MG63 (cell line): Measurements from ENCODE around the gene NID1. TPM values are rescaled to one million over a fixed set of nuclear protein-coding genes. Genes with fewer than 3 reads are reported as not detected.
"Not testable (repeated sequence)": the region's sequence is repeated elsewhere in the genome, so short reads cannot be mapped to it uniquely, and the experiment has no call there.

Experiments used
- DNase-seq: peaks from one replicate; pipeline ENCODE4 v3.0.0-alpha.2; 2020
- H3K27me3 ChIP-seq: fragments of 250-450 bp; sonication (Bioruptor Pico); 2 replicates; pipeline ENCODE4 v1.5.1; 2020; ENCODE audit warnings: mild to moderate bottlenecking, moderate library complexity
- H3K36me3 ChIP-seq: fragments of 250-450 bp; sonication (Bioruptor Pico); 2 replicates; pipeline ENCODE4 v1.5.1; 2020; ENCODE audit warnings: mild to moderate bottlenecking, moderate library complexity
- H3K4me3 ChIP-seq: fragments of 250-450 bp; sonication (Bioruptor Pico); 2 replicates; pipeline ENCODE4 v1.5.1; 2020; ENCODE audit warnings: mild to moderate bottlenecking, moderate library complexity
- H3K9me3 ChIP-seq: fragments of 250-450 bp; sonication (Bioruptor Pico); 2 replicates; pipeline ENCODE4 v1.5.1; 2020; ENCODE audit warnings: mild to moderate bottlenecking, moderate library complexity
- total RNA-seq: library from RNA; depleted of rRNA; stranded (reverse); fragments of >200 nt; shearing (Covaris generic); gene quantifications from 2 replicates; pipeline ENCODE4 v1.2.3, GENCODE V29; 2014; ENCODE audit warnings: low replicate concordance

The NID1 gene
- total RNA-seq, 1 experiment from 2014 or later, result 10.8 TPM

DNA sequence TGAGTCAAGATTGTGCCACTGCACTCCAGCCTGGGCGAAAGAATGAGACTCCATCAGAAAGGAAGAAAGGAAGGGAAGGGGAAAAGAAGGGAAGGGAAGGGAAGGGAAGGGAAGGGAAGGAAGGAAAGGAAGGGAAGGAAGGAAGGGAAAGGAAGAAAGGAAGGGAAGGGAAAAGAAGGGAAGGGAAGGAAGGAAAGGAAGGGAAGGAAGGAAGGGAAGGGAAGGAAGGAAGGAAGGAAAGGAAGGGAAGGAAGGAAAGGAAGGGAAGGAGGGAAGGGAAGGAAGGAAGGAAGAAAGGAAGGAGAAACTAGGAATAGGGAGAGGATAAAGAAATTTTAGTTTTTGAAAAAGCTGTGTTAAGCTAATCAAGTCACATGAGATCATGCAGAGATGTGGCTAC is 33.4 kb upstream of the NID1 start:
- no peak overlapping the region for H3K4me3 ChIP-seq

DNA sequence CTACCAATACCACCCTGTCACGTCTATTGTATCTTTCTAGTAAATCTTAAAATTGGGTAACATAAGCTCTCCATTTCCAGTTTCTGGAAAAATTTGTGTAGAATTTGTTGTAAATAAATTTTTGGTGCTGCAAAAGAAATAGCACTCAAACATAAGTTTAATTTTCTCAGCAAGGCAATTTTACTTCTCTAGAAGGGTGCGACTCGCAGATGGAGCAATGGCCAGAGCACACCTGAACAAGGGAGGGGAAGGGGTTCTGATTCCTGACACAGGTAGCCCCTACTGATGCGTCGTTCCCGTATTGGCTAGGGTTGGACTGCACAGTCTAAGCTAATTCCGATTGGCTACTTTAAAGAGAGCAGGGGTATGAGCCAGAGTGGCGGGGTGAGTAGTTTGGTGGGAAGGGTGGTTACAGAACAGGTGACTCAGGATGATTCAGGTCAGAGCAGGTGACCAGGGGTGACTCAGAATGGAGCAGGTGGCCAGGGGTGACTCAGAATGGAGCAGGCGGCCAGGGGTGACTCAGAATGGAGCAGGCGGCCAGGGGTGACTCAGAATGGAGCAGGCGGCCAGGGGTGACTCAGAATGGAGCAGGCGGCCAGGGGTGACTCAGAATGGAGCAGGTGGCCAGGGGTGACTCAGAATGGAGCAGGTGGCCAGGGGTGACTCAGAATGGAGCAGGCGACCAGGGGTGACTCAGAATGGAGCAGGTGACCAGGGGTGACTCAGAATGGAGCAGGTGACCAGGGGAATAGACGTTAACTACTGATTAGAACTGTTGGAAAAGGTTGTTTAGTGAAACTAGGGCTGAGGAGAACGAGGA is 32.0 kb upstream of the NID1 start:
- not testable (repeated sequence) for H3K36me3 ChIP-seq, H3K4me3 ChIP-seq, H3K27me3 ChIP-seq
- DNase-seq, result peak; percentile 78
- H3K9me3 ChIP-seq, result peaks cover 27% of the 10 kb centered on the region

More for the DNA sequence above, 33.4 kb upstream of the NID1 start:
- Histone ChIP-seq H3K9me3 (peaks cover 27% of the 10 kb centered on the region), H3K27me3 (no peaks in the 10 kb centered on the region), H3K36me3 (no peaks in the 10 kb centered on the region)
- DNase-seq, result no peak

DNA sequence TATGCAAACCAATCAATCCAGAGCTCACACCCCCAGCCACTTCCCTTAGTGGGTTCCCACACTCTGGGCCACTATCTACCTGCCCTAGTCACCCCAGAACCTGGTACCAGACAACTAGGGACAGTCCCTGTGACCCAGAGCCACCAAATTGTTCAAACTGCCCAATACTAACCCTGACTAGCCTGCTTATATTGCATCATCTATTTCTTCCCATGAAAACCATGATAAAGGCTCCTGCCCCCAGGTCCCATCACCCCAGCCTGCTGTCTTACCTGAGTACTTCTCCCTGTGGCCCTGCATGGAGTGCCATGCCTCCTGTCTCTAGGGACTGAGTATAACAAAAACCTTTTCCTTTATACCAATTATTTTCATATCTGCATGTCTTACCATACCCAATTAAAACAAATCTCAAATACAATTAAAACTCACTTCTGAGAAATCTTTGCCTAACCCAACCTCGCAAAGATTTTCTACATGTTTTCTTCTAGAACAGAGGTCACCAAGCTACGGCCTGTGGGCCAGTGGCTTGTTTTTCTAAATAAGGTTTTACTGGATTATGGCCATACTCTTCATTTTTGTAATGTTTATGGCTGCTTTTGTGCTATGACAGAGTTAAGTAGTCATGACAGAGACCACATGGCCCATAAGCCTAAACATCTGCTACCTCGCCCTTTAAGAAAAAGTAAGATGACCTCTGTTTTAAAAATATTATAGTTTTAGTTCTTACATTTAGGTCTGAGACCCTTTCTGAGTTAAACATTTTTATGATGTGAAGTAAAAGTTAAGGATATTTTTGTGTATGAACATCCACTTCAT is 31.0 kb upstream of the NID1 start:
- H3K9me3 ChIP-seq, result peaks cover 27% of the 10 kb centered on the region
- DNase-seq, result no peak
- no peaks in the 10 kb centered on the region for H3K27me3 ChIP-seq
- H3K36me3 ChIP-seq, result no peaks in the 10 kb centered on the region
- H3K4me3 ChIP-seq, result no peak overlapping the region

DNA sequence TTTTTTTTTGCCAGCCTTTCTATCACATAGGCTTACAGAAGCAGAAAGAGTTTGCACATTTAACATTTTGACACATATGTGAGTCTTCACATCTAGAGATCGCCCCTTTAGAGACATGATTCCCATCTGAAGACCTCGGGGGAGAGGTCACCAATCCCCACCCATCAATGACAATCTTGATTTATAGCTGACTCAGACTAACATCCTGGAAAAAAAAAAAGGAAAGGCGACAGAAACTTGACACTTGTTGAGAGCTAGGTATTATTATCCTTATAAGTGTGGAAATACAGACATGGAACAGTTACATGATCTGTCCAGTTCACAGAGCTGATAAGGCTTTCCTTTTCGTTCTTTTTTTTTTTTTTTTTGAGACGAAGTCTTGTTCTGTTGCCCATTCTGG is 28.0 kb upstream of the NID1 start:
- no peak overlapping the region for H3K4me3 ChIP-seq
- H3K27me3 ChIP-seq, result no peaks in the 10 kb centered on the region
- no peak for DNase-seq

DNA sequence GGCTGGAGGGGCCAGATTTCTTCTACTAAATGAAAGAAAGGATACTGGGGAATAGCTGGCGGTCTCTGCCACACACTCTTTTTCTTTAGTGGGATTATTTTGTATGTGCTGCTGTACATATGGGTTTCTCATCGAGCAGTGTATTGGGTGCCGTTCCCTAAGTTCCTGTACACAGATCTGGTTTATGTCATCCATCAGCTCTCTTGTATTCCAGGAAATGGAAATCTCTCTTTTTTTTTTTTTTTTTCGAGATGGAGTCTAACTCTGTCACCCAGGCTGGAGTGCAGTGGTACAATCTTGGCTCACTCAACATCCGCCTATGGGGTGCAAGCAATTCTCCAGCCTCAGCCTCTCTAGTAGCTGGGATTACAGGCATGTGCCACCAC is 27.0 kb upstream of the NID1 start:
- H3K27me3 ChIP-seq, result no peaks in the 10 kb centered on the region
- H3K36me3 ChIP-seq, result no peaks in the 10 kb centered on the region
- DNase-seq, result no peak
- no peak overlapping the region for H3K4me3 ChIP-seq
- peaks cover 17% of the 10 kb centered on the region for H3K9me3 ChIP-seq

More for the DNA sequence above, 28.0 kb upstream of the NID1 start:
- H3K9me3 ChIP-seq, result peaks cover 24% of the 10 kb centered on the region
- no peaks in the 10 kb centered on the region for H3K36me3 ChIP-seq

DNA sequence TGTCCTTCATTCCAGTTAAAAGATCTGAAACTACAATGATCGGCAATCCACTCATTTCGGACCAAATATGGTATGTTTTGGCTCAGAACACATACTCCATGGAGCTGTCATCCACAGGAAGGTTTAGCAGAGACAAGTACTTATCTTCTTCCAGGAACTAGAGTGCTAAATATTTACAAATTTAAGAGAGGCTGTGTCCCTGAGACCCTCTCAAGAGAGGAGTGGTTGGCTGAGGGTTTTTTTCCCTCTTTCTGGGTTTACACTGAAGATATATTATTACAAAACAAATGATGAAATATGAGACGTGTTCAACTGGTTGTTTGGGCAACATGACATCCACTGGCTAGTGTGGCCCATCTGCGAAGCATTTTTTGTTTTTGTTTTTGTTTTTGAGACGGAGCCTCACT is 25.9 kb upstream of the NID1 start:
- Histone ChIP-seq H3K27me3 (no peaks in the 10 kb centered on the region), H3K4me3 (no peak overlapping the region), H3K36me3 (no peaks in the 10 kb centered on the region), H3K9me3 (peaks cover 7% of the 10 kb centered on the region; the same call in 1 of the 2 replicates)
- DNase-seq, result no peak

DNA sequence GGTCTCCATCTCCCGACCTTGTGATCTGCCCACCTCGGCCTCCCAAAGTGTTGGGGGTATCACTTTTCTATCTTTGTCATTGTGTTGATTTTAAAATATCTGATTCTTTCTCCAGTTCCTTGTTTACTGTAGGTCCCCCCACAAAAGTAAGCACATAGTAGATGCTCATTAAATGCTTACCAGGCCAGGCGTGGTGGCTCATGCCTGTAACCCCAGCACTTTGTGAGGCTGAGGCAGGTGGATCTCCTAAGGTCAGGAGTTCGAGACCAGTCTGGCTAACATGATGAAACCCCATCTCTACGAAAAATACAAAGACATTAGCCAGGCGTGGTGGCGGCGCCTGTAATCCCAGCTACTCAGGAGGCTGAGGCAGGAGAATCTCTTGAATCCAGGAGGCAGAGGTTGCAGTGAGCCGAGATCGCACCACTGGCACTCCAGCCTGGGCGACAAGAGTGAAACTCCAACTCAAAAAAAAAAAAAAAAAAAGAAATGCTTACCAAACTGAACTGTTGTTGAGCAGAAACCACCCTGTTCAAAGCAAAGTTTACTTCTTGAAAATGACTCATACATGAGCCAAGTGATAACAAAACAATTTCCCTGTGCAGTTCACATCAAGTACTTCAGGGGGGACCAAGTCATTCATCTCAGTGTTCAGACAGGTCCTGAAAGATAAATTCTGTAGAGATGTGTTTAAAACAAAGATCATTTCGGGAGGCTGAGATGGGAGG is 24.3 kb upstream of the NID1 start:
- no peak for DNase-seq
- Histone ChIP-seq H3K27me3 (no peaks in the 10 kb centered on the region), H3K9me3 (0 out of 2 replicates have a peak, but pooled peaks cover 2% of the 10 kb centered on the region), H3K36me3 (no peaks in the 10 kb centered on the region), H3K4me3 (no peak overlapping the region)

DNA sequence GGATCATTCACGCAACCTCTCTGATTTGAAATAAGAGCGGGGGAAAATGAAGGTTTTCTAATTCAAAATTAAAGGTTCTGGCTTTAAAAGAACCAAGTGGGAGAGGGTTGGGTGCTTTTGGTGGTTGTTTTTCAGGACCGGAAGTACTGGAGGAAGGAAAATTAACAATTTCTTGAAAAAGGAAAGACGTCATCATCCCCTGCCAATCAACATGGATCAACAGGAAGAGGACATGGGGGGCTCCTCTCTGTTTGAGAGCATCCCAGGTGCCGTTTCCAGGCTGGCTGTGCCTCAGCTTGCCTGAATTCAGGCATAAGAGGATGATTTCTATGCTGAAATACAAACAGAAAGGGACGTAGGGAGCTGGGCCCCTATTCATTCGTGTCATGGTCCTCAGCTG is 21.6 kb upstream of the NID1 start:
- Histone ChIP-seq H3K36me3 (no peaks in the 10 kb centered on the region), H3K27me3 (no peaks in the 10 kb centered on the region), H3K9me3 (no peaks in the 10 kb centered on the region), H3K4me3 (no peak overlapping the region)
- no peak for DNase-seq

DNA sequence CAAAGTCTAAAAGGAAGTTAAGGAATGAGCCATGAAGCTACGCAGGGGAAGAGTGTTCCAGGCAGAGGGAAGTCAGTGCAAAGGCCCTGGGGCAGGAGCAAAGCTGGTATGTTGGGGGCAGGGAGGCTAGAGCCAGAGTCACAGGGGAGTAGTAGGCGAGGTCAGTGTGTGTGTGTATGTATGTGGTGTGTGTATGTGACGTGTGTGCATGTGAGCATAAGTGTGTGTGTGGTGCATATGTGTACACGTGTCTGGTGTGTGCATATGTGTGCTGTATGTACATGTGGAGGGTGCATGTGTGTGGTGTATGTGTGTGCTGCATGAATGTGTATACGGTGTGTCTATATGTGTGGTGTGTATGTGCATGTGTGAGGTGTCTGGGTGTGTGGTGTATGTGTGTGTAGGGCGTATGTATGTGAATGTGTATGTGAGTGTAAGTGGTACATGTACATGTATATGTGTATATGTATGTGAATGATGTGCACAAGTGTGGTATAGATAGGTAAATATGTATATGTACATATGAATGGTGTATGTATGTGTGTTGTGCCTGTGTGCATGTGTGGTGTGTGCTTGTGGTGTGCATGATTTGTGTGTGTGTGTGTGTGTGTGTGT is 20.8 kb upstream of the NID1 start:
- DNase-seq, result no peak
- no peak overlapping the region for H3K4me3 ChIP-seq
- no peaks in the 10 kb centered on the region for H3K36me3 ChIP-seq
- H3K27me3 ChIP-seq, result no peaks in the 10 kb centered on the region
- H3K9me3 ChIP-seq, result no peaks in the 10 kb centered on the region

DNA sequence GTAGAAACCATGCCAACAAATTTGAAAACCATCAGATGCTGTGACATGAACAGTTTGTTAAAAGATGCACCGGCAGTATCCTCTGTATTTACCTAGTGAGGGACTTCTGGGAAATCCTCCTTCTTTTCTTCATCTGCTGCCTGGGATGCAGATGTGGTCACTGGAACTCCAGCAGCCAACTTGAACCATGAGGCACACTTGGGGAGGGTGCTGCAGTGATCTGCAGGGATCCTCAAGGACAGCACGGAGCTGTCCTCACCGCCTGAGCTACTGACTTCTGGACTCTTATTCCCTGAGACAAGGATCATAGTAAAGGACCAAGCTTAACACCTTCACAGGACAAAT is 19.5 kb upstream of the NID1 start:
- H3K9me3 ChIP-seq, result no peaks in the 10 kb centered on the region
- DNase-seq, result no peak
- no peak overlapping the region for H3K4me3 ChIP-seq
- no peaks in the 10 kb centered on the region for H3K27me3 ChIP-seq
- no peaks in the 10 kb centered on the region for H3K36me3 ChIP-seq

DNA sequence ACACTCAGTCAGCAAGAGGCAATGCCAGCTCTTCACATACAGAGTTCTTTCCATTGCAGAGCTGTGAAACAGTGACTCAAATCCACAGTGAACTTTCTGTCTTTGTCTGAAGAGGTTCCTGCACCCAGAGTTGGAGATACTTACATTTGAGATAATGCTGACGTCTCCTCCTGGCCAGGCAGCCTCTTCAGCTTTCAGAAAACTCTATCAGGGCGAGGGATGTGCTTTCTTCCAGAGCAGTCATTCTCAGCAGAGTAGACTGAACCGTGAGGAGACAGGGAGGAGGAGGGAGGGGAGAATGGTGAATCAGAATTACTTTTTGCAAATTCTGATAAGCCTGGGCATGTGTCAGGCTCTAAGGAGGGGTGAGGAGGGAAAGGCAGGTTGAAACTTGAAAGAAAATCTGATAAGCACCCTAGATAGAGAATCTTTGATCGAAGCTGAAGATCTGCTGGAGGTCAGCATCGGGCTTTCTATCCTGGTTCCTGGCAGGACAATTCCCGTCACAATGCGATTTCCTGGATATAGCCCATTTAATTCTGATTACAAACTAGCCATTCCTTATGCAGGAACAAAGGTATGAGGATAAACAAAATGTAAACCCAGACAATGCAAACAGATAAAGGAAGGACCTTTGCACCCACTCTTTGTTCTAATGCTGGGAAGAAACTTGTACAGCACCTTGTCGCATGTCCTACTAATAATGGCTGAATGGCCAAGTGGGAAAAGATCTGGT is 18.9 kb upstream of the NID1 start:
- DNase-seq, result no peak
- no peak overlapping the region for H3K4me3 ChIP-seq

DNA sequence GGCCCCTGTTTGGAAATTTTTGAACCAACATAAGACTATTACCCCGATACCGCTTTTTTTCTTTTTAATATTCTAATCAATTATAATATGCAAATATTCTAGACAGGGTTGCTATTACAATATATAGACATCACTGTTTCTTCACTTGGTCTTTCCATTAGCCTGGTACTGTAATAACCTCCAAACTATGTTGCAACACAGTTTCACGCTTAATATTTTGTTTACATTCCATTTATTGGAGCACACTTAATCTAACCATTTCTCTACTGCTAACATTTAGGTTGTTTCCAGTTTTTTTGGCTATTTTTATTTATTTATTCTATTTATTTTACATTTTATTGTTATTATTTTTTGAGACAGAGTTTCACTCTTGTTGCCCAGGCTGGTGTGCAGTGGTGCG is 17.6 kb upstream of the NID1 start:
- no peak overlapping the region for H3K4me3 ChIP-seq
- no peaks in the 10 kb centered on the region for H3K36me3 ChIP-seq

More for the DNA sequence above, 18.9 kb upstream of the NID1 start:
- Histone ChIP-seq H3K36me3 (no peaks in the 10 kb centered on the region), H3K9me3 (no peaks in the 10 kb centered on the region), H3K27me3 (no peaks in the 10 kb centered on the region)

DNA sequence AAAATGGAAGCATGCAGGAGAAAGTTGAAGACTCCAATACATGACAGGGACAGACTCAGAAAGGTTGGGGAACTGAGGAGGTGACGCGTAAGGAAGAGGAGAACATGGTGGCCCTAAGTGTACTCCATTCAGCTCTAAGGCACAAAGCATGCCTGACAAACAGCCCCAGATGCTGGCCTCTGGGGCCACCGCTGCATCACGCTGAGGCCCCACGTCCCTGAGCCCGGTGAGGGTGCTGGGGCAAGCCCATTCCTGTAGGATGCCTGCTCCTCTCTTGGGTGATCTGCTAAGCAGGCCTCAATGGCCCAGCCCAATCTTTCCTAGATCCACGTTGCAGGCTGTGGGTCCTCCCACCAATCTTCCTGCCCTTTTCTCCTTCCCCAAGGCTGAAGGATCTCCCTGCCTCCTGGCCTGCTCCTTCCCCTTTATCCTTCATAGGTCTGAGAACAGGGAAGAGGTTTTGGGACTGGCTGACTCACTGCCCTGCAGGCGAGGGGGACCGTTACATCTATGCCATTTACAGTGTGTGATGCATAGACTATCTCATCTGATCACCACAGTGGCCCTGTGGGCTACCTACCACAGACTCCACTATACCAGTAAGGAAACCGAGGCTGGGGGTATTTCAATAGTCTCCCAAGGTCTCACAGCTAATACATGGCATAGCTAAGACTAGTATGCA is 16.8 kb upstream of the NID1 start:
- Histone ChIP-seq H3K36me3 (no peaks in the 10 kb centered on the region), H3K27me3 (no peaks in the 10 kb centered on the region), H3K9me3 (no peaks in the 10 kb centered on the region), H3K4me3 (no peak overlapping the region)
- DNase-seq, result no peak

More for the DNA sequence above, 17.6 kb upstream of the NID1 start:
- H3K27me3 ChIP-seq, result no peaks in the 10 kb centered on the region
- no peak for DNase-seq
- no peaks in the 10 kb centered on the region for H3K9me3 ChIP-seq

DNA sequence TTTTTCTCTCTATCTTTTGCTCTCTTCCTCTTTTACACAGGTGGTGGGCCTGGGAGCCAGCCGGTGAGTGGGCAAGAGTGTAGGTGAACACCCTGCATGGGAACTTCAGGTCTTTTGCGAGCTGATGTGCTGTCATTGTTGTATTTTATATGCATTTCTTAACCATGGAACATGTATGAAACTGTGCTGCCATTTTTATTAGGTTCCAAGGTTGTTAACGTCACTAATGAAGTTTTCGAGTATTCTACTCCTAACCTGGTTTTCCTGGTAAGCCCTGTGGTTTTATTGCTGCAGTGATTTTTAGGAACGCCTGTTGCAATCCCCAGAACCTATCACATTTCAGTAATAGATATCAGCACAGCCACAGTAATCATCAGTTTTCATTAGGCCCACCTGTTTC is 14.8 kb upstream of the NID1 start:
- no peaks in the 10 kb centered on the region for H3K27me3 ChIP-seq
- H3K36me3 ChIP-seq, result no peaks in the 10 kb centered on the region
- no peak for DNase-seq
- H3K4me3 ChIP-seq, result no peak overlapping the region
- H3K9me3 ChIP-seq, result no peaks in the 10 kb centered on the region

DNA sequence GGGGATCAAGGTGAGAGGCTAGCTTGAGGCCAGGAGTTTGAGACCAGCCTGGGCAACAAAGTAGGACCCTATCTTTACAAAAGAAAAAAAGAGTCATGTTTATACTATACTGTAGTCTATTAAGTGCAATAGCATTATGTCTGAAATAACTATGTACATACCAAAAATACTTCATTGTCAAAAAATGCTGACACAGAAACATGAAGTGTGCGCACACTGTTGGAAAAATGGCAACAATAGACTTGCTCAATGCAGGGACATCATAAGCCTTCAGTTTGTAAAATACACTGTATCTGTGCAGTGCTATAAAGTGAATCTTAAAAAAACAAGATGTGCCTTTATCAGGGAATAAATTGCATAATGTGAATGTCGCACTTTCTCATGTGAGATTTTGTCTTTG is 14.1 kb upstream of the NID1 start:
- DNase-seq, result no peak
- no peaks in the 10 kb centered on the region for H3K27me3 ChIP-seq
- H3K9me3 ChIP-seq, result no peaks in the 10 kb centered on the region
- no peaks in the 10 kb centered on the region for H3K36me3 ChIP-seq
- H3K4me3 ChIP-seq, result no peak overlapping the region

DNA sequence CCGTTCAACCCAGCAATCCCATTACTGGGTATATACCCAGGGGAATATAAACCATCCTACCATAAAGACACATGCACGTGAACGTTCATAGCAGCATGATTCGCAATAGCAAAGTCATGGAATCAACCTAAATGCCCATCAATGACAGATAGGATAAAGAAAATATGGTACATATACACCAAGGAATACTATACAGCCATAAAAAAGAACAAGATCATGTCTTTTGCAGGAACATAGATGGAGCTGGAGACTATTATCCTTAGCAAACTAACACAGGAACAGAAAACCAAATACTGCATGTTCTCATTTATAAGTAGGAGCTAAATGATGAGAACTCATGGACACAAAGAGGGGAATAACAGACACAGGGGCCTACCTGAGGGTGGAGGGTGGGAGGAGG is 13.2 kb upstream of the NID1 start:
- not testable (repeated sequence) for H3K9me3 ChIP-seq, DNase-seq, H3K36me3 ChIP-seq, H3K4me3 ChIP-seq, H3K27me3 ChIP-seq
